Measurements from ENCODE around the gene ARHGEF3.

The ARHGEF3 gene

GRCh38 chr3:56783644-56784447 is 17.9 kb downstream of the ARHGEF3 start:
- no peaks in the 10 kb centered on the region for H3K4me1 ChIP-seq (ENCODE audit: insufficient read depth, low read length)
- H3K36me3 ChIP-seq (ENCODE audit: insufficient read depth, low read length): no peaks in the 10 kb centered on the region
- H3K4me3 ChIP-seq (ENCODE audit: low read length): no peak overlapping the region
- no peaks in the 10 kb centered on the region for H3K27me3 ChIP-seq (ENCODE audit: insufficient read depth, low read length)
- no peaks in the 10 kb centered on the region for H3K9me3 ChIP-seq (ENCODE audit: low read length)
- H2AFZ ChIP-seq (ENCODE audit: low read depth, low read length): no peak overlapping the region

- Histone ChIP-seq H2AFZ (ENCODE audit: low read depth, low read length) (no peak overlapping the region), H3K9me3 (ENCODE audit: low read length) (no peaks in the 10 kb centered on the region), H3K36me3 (ENCODE audit: insufficient read depth, low read length) (no peaks in the 10 kb centered on the region), H3K27me3 (ENCODE audit: insufficient read depth, low read length) (no peaks in the 10 kb centered on the region), H3K4me3 (ENCODE audit: low read length) (no peak overlapping the region), H3K4me1 (ENCODE audit: insufficient read depth, low read length) (no peaks in the 10 kb centered on the region)
Observed at GRCh38 chr3:56782906-56783305, 18.8 kb downstream of the ARHGEF3 start.

GRCh38 chr3:56782215-56782614 is 19.5 kb downstream of the ARHGEF3 start:
- H3K27me3 ChIP-seq (ENCODE audit: insufficient read depth, low read length): no peaks in the 10 kb centered on the region
- H3K36me3 ChIP-seq (ENCODE audit: insufficient read depth, low read length): no peaks in the 10 kb centered on the region
- no peak overlapping the region for H2AFZ ChIP-seq (ENCODE audit: low read depth, low read length)
- H3K9me3 ChIP-seq (ENCODE audit: low read length): no peaks in the 10 kb centered on the region
- no peaks in the 10 kb centered on the region for H3K4me1 ChIP-seq (ENCODE audit: insufficient read depth, low read length)
- H3K4me3 ChIP-seq (ENCODE audit: low read length): no peak overlapping the region

GRCh38 chr3:56781762-56782161 is 20.0 kb downstream of the ARHGEF3 start:
- Histone ChIP-seq H3K4me3 (ENCODE audit: low read length) (no peak overlapping the region), H3K9me3 (ENCODE audit: low read length) (no peaks in the 10 kb centered on the region), H2AFZ (ENCODE audit: low read depth, low read length) (no peak overlapping the region), H3K4me1 (ENCODE audit: insufficient read depth, low read length) (no peaks in the 10 kb centered on the region), H3K36me3 (ENCODE audit: insufficient read depth, low read length) (no peaks in the 10 kb centered on the region), H3K27me3 (ENCODE audit: insufficient read depth, low read length) (no peaks in the 10 kb centered on the region)

GRCh38 chr3:56780936-56781335 is 20.8 kb downstream of the ARHGEF3 start:
- H3K4me1 ChIP-seq (ENCODE audit: insufficient read depth, low read length): peaks cover 3% of the 10 kb centered on the region
- no peak overlapping the region for H2AFZ ChIP-seq (ENCODE audit: low read depth, low read length)
- no peaks in the 10 kb centered on the region for H3K27me3 ChIP-seq (ENCODE audit: insufficient read depth, low read length)
- no peaks in the 10 kb centered on the region for H3K9me3 ChIP-seq (ENCODE audit: low read length)
- no peaks in the 10 kb centered on the region for H3K36me3 ChIP-seq (ENCODE audit: insufficient read depth, low read length)
- no peak overlapping the region for H3K4me3 ChIP-seq (ENCODE audit: low read length)

- Histone ChIP-seq H3K4me3 (ENCODE audit: low read length) (no peak overlapping the region), H3K9me3 (ENCODE audit: low read length) (no peaks in the 10 kb centered on the region), H3K27me3 (ENCODE audit: insufficient read depth, low read length) (no peaks in the 10 kb centered on the region), H3K36me3 (ENCODE audit: insufficient read depth, low read length) (no peaks in the 10 kb centered on the region), H2AFZ (ENCODE audit: low read depth, low read length) (no peak overlapping the region), H3K4me1 (ENCODE audit: insufficient read depth, low read length) (peaks cover 9% of the 10 kb centered on the region)
Observed at GRCh38 chr3:56778893-56779292, 22.9 kb downstream of the ARHGEF3 start.

- H3K36me3 ChIP-seq (ENCODE audit: insufficient read depth, low read length): no peaks in the 10 kb centered on the region
- no peak overlapping the region for H3K4me3 ChIP-seq (ENCODE audit: low read length)
- H2AFZ ChIP-seq (ENCODE audit: low read depth, low read length): no peak overlapping the region
- no peaks in the 10 kb centered on the region for H3K9me3 ChIP-seq (ENCODE audit: low read length)
- peaks cover 16% of the 10 kb centered on the region for H3K4me1 ChIP-seq (ENCODE audit: insufficient read depth, low read length)
- H3K27me3 ChIP-seq (ENCODE audit: insufficient read depth, low read length): no peaks in the 10 kb centered on the region
Observed at GRCh38 chr3:56776556-56776950, 25.2 kb downstream of the ARHGEF3 start.

- Histone ChIP-seq H2AFZ (ENCODE audit: low read depth, low read length) (no peak overlapping the region), H3K36me3 (ENCODE audit: insufficient read depth, low read length) (no peaks in the 10 kb centered on the region), H3K4me3 (ENCODE audit: low read length) (no peak overlapping the region), H3K27me3 (ENCODE audit: insufficient read depth, low read length) (no peaks in the 10 kb centered on the region), H3K9me3 (ENCODE audit: low read length) (no peaks in the 10 kb centered on the region), H3K4me1 (ENCODE audit: insufficient read depth, low read length) (peaks cover 16% of the 10 kb centered on the region)
Observed at GRCh38 chr3:56775838-56776555, 25.8 kb downstream of the ARHGEF3 start.

GRCh38 chr3:56775445-56775837 is 26.3 kb downstream of the ARHGEF3 start:
- no peaks in the 10 kb centered on the region for H3K36me3 ChIP-seq (ENCODE audit: insufficient read depth, low read length)
- no peaks in the 10 kb centered on the region for H3K9me3 ChIP-seq (ENCODE audit: low read length)
- no peak overlapping the region for H2AFZ ChIP-seq (ENCODE audit: low read depth, low read length)
- no peak overlapping the region for H3K4me3 ChIP-seq (ENCODE audit: low read length)
- peaks cover 16% of the 10 kb centered on the region for H3K4me1 ChIP-seq (ENCODE audit: insufficient read depth, low read length)
- no peaks in the 10 kb centered on the region for H3K27me3 ChIP-seq (ENCODE audit: insufficient read depth, low read length)

- Histone ChIP-seq H3K9me3 (ENCODE audit: low read length) (no peaks in the 10 kb centered on the region), H3K27me3 (ENCODE audit: insufficient read depth, low read length) (no peaks in the 10 kb centered on the region), H2AFZ (ENCODE audit: low read depth, low read length) (no peak overlapping the region), H3K4me1 (ENCODE audit: insufficient read depth, low read length) (peaks cover 16% of the 10 kb centered on the region), H3K4me3 (ENCODE audit: low read length) (no peak overlapping the region), H3K36me3 (ENCODE audit: insufficient read depth, low read length) (no peaks in the 10 kb centered on the region)
Observed at GRCh38 chr3:56773986-56774385, 27.8 kb downstream of the ARHGEF3 start.

- Histone ChIP-seq H3K4me3 (ENCODE audit: low read length) (no peak overlapping the region), H3K27me3 (ENCODE audit: insufficient read depth, low read length) (no peaks in the 10 kb centered on the region), H3K9me3 (ENCODE audit: low read length) (no peaks in the 10 kb centered on the region), H3K36me3 (ENCODE audit: insufficient read depth, low read length) (no peaks in the 10 kb centered on the region), H3K4me1 (ENCODE audit: insufficient read depth, low read length) (peaks cover 16% of the 10 kb centered on the region), H2AFZ (ENCODE audit: low read depth, low read length) (no peak overlapping the region)
Observed at GRCh38 chr3:56772952-56773938, 28.5 kb downstream of the ARHGEF3 start.

- no peaks in the 10 kb centered on the region for H3K27me3 ChIP-seq (ENCODE audit: insufficient read depth, low read length)
- no peaks in the 10 kb centered on the region for H3K36me3 ChIP-seq (ENCODE audit: insufficient read depth, low read length)
- no peak overlapping the region for H3K4me3 ChIP-seq (ENCODE audit: low read length)
- H2AFZ ChIP-seq (ENCODE audit: low read depth, low read length): no peak overlapping the region
- H3K4me1 ChIP-seq (ENCODE audit: insufficient read depth, low read length): peaks cover 16% of the 10 kb centered on the region
- no peaks in the 10 kb centered on the region for H3K9me3 ChIP-seq (ENCODE audit: low read length)
Observed at GRCh38 chr3:56771376-56771775, 30.4 kb downstream of the ARHGEF3 start.

Data from neuron (in vitro differentiated cells).